GM19193 (cell line): ENCODE results near the gene VENTX.

ENCODE experiments used
- POLR2A ChIP-seq: IDR thresholded peaks from 4 replicates; pipeline ENCODE4 v1.6.1; 2011; ENCODE audit not compliant: insufficient read depth, insufficient read length; ENCODE audit errors: extremely low read depth

Gene VENTX

DNA sequence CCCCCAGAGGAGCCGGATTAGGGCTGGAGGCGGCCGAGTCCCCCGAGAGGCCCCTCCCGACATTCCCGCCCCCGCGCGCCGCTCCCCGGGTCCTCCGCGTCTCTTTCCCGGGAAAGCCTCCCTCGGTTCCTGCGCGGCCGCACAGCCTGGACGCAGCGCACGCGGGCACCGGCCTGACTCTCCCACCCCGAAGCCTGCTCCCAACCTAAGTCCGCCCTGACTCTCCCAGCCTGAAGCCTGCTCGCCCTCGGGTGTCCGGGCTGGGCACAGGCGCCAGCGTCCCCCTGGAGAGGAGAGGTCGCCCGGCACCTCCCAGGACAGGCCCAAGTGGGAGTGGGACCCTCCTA lies 441 bp upstream of the VENTX start:
- no peak for TF ChIP-seq POLR2A

DNA sequence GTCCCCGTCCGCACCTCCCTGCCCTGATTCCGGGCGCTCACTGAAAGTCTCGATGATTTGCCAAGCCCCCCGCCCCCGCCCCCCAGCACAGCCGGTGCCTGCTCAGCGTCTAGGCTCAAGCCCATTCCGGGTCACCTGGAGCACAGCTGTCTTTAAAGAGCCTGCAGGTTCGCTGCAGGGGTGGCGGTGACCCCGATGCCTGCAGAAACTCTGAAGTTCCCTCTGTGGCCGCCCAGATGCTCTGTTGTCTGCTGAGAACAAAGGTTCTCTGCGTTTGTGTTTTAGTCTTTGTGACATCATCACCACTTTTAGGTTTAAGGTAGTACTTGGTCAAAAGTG lies 780 bp downstream of the VENTX start:
- TF ChIP-seq POLR2A = no peak

DNA sequence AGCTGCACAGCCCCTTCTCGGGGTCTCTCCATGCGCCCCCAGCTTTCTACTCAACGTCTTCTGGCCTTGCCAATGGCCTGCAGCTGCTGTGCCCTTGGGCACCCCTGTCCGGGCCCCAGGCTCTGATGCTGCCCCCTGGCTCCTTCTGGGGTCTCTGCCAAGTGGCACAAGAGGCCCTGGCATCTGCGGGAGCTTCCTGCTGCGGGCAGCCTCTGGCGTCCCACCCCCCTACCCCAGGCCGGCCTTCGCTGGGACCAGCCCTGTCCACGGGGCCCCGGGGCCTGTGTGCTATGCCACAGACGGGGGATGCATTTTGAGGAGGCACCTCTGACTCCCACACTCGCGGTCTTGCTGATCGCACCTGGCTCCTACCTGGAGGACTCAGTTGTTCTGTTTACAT lies 2.3 kb downstream of the VENTX start:
- no peak for TF ChIP-seq POLR2A

DNA sequence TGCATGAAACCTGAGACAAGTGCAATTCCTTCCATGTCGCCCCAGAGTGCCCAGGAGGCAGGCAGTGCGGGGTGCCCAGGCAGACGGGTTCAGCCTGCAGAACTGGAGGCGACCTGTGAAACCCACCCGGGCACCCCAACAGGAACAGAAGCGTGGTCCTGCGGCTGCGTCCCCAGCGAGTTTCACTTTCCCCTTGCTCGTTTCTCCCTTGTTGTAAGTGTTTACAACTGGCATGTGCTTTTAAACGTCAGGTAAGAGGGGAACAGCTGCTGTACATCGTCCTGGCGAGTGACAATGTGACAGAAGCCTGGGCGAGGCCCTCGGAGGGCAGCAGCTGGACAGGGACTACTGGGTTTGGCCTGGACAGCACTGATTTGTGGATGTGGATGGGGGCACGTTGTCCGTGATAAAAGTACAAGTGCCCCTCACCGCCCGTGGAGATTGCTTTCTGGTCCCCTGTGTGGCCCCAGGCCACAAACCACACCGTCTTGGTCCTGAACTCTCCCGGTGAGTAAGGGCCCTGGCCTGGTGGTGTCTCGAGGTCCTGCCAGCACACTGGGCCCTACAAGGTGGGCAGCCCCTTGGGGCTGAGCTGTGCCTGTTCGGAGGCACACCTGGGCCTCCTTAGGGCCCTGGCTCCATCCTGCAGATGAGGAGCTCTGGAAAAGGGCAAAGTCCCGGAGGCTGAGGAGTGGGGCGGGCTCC lies 4.0 kb downstream of the VENTX start:
- TF ChIP-seq POLR2A = no peak

DNA sequence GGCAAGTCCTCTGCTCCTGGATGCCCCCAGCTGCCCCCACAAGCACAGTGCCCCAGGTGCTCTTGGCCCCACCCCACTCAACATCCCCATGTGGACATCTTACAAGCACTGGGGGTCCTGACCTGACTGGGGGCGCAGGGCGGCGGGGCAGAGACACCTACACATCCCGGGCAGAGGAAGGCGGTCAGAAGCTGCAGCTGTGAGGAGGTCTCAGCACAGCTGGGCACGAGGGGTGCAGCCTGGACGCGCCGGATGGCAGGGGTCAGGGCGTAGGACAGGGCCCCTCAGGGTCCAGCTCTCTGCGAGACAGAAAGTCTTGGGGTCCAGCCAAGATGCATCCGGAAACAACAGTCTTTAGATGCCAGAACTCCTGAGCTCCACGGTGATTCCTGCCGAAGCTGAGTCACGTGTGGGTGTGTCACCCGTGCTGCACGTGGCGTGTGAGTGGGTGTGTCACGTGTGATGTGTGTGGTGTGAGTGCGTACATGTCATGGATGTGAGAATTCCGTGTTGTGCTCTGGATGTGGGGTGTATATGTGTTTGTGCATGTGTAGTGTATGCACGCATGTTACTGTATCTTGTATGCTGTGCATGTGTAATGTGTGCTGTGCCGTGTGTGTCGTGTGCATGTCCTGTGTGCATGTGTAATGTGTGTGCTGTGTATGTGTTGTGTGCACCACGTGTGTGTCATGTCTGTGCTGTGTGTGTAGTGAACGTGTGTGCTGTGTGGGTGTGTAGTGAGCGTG lies 5.1 kb downstream of the VENTX start:
- TF ChIP-seq POLR2A = no peak

DNA sequence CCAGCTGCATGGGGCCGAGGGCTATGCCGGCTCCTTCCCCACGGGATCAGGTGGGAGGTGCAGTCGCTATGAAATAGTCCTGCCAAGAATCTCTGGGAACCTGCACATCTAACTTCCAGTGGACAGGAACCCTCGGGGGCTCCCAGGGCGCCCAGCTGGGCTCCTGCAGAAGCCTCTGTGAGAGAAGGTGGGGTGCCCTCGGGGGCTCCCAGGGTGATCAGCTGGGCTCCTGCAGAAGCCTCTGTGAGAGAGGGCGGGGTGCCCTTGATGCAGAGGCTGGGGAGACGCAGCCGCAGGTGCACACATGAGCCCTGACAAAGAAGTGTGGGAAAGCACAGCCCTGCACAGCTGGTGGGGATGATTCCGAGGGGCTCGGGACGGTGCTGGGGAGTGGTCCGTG lies 5.9 kb downstream of the VENTX start:
- TF ChIP-seq POLR2A = no peak

DNA sequence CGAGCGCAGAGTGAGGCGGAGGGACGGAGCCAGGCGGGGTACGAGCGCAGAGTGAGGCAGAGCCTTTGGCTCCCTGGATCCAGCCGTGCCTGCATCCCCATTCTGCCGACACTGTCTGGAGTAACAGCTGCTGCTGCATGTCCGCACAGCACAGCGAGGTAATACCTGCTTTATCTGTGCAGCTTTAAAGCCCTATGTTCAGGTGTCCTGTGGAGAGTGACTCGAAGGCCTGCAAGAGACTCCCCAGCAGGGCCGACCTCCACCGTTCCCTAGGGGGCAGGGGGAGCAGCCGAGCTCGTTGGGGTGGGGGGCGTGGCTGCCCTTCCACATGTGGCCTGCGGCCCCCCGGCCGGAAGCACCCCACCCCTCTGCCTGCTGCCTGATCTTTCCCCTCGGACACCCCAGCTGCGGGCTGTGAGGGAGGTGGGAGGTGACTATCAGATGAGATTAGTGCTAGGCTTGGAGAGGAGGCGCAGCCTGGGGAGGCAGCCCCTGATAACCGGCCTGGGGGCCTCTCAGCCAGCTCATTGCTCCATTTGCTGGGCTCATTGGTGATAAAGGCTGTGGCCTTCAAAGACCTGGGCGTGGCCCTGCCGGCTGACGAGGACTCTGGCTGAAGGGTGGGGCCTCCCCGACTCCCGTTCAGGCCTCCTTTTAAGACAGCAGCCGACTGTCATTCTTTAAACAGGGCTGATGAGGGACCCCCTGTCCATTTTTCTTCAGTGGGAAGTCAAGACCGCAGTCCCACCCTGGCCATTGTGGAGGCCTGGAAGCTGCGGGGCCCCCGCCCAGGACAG lies 8.0 kb downstream of the VENTX start:
- TF ChIP-seq POLR2A = no peak

DNA sequence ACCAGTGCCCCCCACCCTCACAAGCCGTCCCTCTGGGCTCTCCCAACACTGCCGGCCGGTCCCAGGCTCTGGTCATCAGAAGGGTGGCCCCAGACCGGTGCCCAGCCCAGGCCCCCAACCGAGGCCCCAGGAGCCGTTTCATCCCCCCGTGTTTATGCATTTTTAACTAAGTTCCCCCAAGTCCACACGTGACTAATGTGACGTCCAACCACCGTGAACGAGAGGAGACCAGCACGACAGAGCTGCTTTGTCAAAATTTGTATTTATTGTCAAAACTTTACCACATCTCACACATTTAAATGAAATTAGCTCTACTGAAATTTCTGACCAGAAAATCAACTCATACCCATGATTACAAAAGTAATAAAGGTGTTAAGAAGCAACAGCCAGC lies 8.6 kb downstream of the VENTX start:
- TF ChIP-seq POLR2A = no peak

DNA sequence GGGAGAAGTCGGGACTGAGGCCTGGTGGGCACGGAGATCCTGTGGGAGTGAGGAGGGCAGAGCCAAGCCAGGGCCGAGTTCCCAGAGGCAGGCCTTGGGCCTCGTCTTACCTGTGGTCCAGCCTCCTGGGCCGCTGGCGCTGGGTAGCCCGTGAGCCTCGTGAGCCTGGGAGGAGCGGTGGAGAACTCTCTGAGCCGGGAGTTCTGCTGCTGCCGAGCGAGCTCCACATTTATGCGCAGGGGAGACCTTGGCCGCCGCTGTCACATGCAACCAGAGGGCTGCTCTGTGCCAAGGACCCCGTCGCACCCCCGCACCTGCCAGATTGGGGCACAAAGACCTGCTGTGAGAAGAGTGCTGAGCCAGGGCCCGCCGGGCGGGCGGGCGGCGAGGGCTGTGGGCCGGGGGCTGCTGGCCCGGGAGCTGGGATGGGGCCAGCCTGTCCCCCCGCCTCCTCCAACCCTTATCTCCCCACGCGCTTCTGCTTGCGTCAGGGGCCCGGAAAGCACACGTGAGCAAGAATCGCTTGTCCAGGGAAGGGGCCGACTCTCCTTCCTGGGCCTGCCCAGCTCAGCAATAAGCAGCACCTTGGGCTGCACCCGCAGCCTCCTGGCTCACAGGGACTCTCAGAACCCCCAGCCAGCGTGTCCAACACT lies 10.2 kb downstream of the VENTX start:
- TF ChIP-seq POLR2A = no peak

DNA sequence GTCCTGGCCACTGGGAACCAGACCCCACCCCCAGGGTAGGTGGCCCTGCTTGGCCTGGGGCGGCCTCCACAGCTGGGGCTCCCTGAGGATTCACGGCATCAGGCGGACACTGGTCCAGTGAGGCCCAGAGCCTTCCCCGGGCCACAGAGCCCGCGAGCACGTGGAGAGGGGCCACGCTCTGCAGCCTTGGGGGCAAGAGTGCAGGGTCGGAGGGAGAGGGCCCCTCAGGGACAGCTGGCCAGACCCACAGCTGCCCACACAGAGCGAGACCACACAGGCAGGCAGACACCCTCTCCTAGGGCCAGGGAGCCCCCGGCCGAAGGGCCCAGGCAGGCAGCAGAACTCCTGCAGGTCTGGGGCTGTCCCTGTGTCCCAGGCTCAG lies 10.7 kb downstream of the VENTX start:
- no peak for TF ChIP-seq POLR2A

DNA sequence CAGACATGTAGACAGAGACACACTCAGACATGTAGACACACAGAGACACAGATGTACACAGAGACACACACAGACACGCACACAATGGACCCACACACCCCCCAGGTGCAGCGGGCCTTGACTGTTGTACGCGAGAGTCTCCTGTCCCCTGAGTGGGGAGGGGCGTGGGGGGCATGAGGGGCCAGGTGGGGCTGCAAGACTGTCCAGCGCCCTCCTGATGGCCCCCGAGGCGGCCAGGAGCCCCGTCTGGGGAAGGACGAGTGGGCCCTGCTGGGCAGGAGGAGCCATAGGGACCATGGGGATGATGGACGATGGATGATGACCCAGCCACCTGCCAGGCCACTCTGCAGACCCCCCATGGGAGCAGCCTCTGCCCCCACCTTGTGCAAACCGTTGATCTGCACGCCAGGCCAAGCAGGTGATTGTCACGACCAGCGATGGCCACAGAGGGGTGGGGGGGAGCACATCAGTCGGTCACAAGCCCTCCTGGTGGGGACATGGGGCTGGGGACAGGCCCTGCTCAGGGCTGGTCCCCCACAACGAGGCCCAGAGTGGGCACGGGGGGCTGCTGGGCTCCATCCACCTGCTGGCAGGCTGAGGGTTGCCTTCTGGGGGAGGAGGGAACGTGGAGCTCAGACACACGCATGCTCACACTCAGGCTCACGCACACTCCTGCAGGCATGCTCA lies 11.6 kb downstream of the VENTX start:
- no peak for TF ChIP-seq POLR2A

DNA sequence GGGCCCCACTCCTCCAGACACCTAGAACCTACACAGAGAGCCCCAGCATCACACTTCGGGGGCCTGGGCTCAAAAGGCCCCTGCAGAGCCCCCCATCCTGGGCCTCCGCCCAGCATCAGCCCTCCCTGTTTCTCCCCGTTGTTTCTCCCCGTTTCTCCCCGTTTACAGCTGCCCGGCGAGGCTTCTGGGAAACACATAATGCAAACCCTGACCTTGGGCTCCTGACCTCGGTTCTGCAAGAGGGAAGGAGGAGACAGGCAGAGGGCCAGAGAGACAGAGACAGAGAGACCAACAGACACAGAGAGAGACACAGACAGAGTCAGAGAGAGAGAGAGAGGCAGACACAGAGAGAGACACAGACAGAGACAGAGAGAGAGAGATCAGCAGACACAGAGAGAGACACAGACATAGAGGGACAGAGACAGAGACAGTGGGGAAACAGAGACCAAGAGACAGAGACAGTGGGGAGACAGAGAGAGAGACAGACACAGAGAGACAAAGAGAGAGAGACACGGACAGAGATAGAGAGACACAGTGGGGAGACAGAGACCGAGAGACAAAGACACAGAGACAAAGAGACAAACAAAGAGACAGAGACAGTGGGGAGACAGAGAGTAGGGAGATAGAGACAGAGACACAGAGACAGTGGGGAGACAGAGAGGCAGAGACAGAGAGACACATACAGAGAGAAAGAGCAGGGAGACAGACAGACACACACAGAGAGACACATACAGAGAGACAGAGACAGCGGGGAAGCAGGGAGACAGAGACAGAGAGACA lies 12.5 kb downstream of the VENTX start:
- TF ChIP-seq POLR2A = no peak

DNA sequence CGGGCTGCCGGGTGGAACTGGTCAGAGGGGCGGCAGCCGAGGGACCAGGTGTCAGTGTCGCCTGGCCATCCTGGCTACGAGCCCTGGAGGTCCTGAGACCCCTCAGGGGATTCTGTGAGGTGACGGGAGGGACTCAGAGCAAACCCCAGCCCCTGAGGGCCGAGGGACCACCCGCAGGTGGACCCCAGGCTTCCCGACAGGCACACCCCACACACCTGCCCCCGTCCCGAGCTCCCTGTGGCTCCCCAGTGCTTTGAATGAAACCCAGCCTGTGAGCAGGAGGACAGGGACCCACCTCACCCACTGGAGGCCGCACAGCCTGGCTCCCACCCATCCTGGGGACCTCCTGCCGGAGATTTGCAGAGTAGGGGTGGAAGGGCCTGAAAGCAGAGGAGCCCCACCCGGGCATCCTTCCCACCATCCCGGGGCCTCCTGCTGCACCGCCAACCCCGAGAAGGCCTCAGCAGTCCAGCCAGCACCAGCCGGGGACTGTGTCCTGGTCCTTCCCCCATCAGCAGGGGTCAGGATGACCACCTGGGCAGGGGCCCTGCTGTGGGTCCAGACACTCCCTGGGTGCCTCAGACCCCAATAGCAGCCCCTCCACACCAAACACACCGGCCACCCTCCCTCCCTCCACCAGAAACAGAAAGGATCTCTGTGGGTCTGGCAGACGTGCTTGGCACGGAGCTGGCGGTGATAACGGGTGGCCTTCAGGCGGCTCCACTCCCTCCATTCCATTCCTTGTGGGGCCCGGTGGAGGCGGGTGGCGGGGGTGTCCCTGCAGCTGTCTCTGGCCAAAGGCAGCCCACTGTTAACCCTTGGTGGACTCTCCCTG lies 13.9 kb downstream of the VENTX start:
- no peak for TF ChIP-seq POLR2A
